ENCODE data around the gene PPP6R2.

- TF ChIP-seq CTCF (IDR thresholded peaks at IDR 0.05) (no peak), POLR2A (IDR thresholded peaks at IDR 0.05) (no peak)
These were observed 115.9 kb downstream of the PPP6R2 start for GRCh38 chr22:50459016-50459415.
